ENCODE measurements around the gene MIB1.

- TF ChIP-seq GATA2 (IDR thresholded peaks at IDR 0.05; ENCODE audit: low read depth, low read length), result no peak
- TF ChIP-seq GATA3 (IDR thresholded peaks at IDR 0.05; ENCODE audit: low read depth, low read length), result no peak
These were observed 118.0 kb downstream of the MIB1 start for GRCh38 chr18:21858544-21858943.

Measured in SH-SY5Y (cell line).